HG02870 (cell line): Measurements from ENCODE around the gene PON3.

Experiments
- ATAC-seq: cut with Tn5 transposase; IDR thresholded peaks from one replicate; pipeline ENCODE4 v1.9.1; 2021; ENCODE audit warnings: mild to moderate bottlenecking, moderate library complexity; ENCODE audit not compliant: unreplicated experiment

Gene PON3

GRCh38 chr7:95396136-95397032 lies at the start of gene PON3:
TSS of gene PON3 (minus strand) at chr7:95396375. CDS start at chr7:95396350, 25 bp downstream.
- ATAC-seq: no peak

GRCh38 chr7:95444796-95445195 lies 48.6 kb upstream of the PON3 start:
- ATAC-seq: no peak

GRCh38 chr7:95441042-95441823 lies 45.1 kb upstream of the PON3 start:
- no peak for ATAC-seq

- ATAC-seq: no peak
Observed at GRCh38 chr7:95440394-95441038, 44.3 kb upstream of the PON3 start.

GRCh38 chr7:95436407-95436806 lies 40.2 kb upstream of the PON3 start:
- ATAC-seq: no peak

GRCh38 chr7:95435422-95435780 lies 39.2 kb upstream of the PON3 start:
- no peak for ATAC-seq

GRCh38 chr7:95434557-95435421 lies 38.6 kb upstream of the PON3 start, which contains the start of gene PON2:
TSS of gene PON2 (minus strand) at chr7:95435028. CDS start at chr7:95434951, 77 bp downstream.
- peak; percentile 92 for ATAC-seq

GRCh38 chr7:95433952-95434556 lies 37.9 kb upstream of the PON3 start:
- no peak for ATAC-seq

- no peak for ATAC-seq
Observed at GRCh38 chr7:95433129-95433528, 37.0 kb upstream of the PON3 start.

- no peak for ATAC-seq
Observed at GRCh38 chr7:95432606-95433005, 36.4 kb upstream of the PON3 start.

- no peak for ATAC-seq
Observed at GRCh38 chr7:95430864-95431263, 34.7 kb upstream of the PON3 start.

- no peak for ATAC-seq
Observed at GRCh38 chr7:95429241-95429990, 33.2 kb upstream of the PON3 start.

GRCh38 chr7:95427914-95428516 lies 31.8 kb upstream of the PON3 start:
- ATAC-seq: no peak

GRCh38 chr7:95427166-95427565 lies 31.0 kb upstream of the PON3 start:
- no peak for ATAC-seq

GRCh38 chr7:95425694-95426093 lies 29.5 kb upstream of the PON3 start:
- no peak for ATAC-seq

GRCh38 chr7:95424716-95425115 lies 28.5 kb upstream of the PON3 start:
- ATAC-seq: no peak

GRCh38 chr7:95421847-95422444 lies 25.8 kb upstream of the PON3 start:
- no peak for ATAC-seq

- no peak for ATAC-seq
Observed at GRCh38 chr7:95421000-95421846, 25.0 kb upstream of the PON3 start.
